B cell (primary cell): Measurements from ENCODE around the gene SSTR4. TPM values are rescaled to one million over a fixed set of nuclear protein-coding genes. Genes with fewer than 3 reads are reported as not detected.
A peak's percentile ranks its signal among the peaks of the same experiment; 100 is the strongest.

Experiments used
- ATAC-seq: fragments of 200-7000 bp; cut with Tn5 transposase; one replicate; pipeline ENCODE4 v1.10.0; 2021; ENCODE audit warnings: low read depth, mild to moderate bottlenecking, moderate number of reproducible peaks, moderate library complexity
- CTCF ChIA-PET: fragments of 350-600 bp; sonication (Branson Sonifier 250); formaldehyde crosslinking; loops from one replicate; lab custom pipeline; 2021; ENCODE audit warnings: antibody characterized with exemption, inconsistent platforms; lab: Charles Lee
- POLR2A ChIA-PET: fragments of 350-600 bp; sonication (Branson Sonifier 250); formaldehyde crosslinking; loops from one replicate; lab custom pipeline; 2021; ENCODE audit warnings: antibody characterized with exemption; lab: Charles Lee
- DNase-seq: peaks from one replicate; pipeline ENCODE4 v3.0.0; 2013
- H2AFZ ChIP-seq: 2 replicates; pipeline ENCODE4 v1.6.1; 2012; ENCODE audit warnings: mild to moderate bottlenecking, low read depth, low read length; ENCODE audit not compliant: insufficient read depth, poor library complexity, severe bottlenecking
- H3K27ac ChIP-seq, 2 donors: 1 replicate in 1 of 2; 2 replicates in 1 of 2; pipeline ENCODE4 v1.5.1; 2012 to 2013; ENCODE audit warnings: low read length in 2 of 2, mild to moderate bottlenecking in 2 of 2, moderate library complexity in 1 of 2
- H3K27me3 ChIP-seq, 4 experiments: fragments of 200-600 bp in 1 of 4; sonication (generic) in 1 of 4; replicated peaks in 1 of 4; 1 replicate in 2 of 4; 2 replicates in 2 of 4; pipeline versions ENCODE4 v1.6.1 to v1.7.0; 2013 to 2016; ENCODE audit warnings: low read length in 3 of 4, mild to moderate bottlenecking in 2 of 4, mixed read lengths in 1 of 4, moderate library complexity in 1 of 4; ENCODE audit not compliant: insufficient read depth in 4 of 4, control insufficient read depth in 3 of 4; ENCODE audit errors: control extremely low read depth in 1 of 4
- H3K36me3 ChIP-seq, 2 experiments: replicated peaks in 1 of 2; 1 replicate in 1 of 2; 2 replicates in 1 of 2; pipeline versions ENCODE4 v1.6.1 to v1.7.1; 2013; ENCODE audit warnings: low read length in 1 of 2; ENCODE audit not compliant: insufficient read depth in 2 of 2, control insufficient read depth in 1 of 2; ENCODE audit errors: control extremely low read depth in 1 of 2, extremely low read depth in 1 of 2
- H3K4me1 ChIP-seq, 2 donors: fragments of 200-600 bp in 1 of 2; sonication (generic) in 1 of 2; 1 replicate in 1 of 2; 2 replicates in 1 of 2; pipeline versions ENCODE4 v1.5.1 to v1.6.1; 2013 to 2017; ENCODE audit warnings: low read length in 2 of 2; ENCODE audit not compliant: control insufficient read depth in 2 of 2, insufficient read depth in 2 of 2
- H3K4me2 ChIP-seq: replicated peaks from 2 replicates; pipeline ENCODE3; 2012; ENCODE audit warnings: mild to moderate bottlenecking, low read depth, low read length; ENCODE audit not compliant: poor library complexity, severe bottlenecking
- H3K4me3 ChIP-seq, 5 experiments: fragments of 200-600 bp in 1 of 5; sonication (generic) in 1 of 5; 1 replicate in 3 of 5; 2 replicates in 2 of 5; pipeline versions ENCODE4 v1.5.1 to v1.7.0; 2011 to 2016; ENCODE audit warnings: low read length in 4 of 5, mild to moderate bottlenecking in 4 of 5, low read depth in 2 of 5, control low read depth in 1 of 5, moderate library complexity in 1 of 5; ENCODE audit not compliant: insufficient read depth in 1 of 5; ENCODE audit errors: control extremely low read depth in 1 of 5, extremely low read depth in 1 of 5
- H3K79me2 ChIP-seq: fragments of 200-600 bp; sonication (generic); one replicate; pipeline ENCODE4 v1.6.0; 2016; ENCODE audit warnings: low read length; ENCODE audit not compliant: control insufficient read depth, insufficient read depth
- H3K9ac ChIP-seq: fragments of 200-600 bp; sonication (generic); 2 replicates; pipeline ENCODE4 v1.6.1; 2017; ENCODE audit warnings: mild to moderate bottlenecking, low read length, moderate library complexity
- H3K9me3 ChIP-seq, 3 donors: one replicate each; pipeline versions ENCODE4 v1.6.1 to v1.7.1; 2013; ENCODE audit warnings: low read length in 2 of 3; ENCODE audit not compliant: control insufficient read depth in 2 of 3, insufficient read depth in 1 of 3; ENCODE audit errors: control extremely low read depth in 1 of 3
- H4K20me1 ChIP-seq: 2 replicates; pipeline ENCODE4 v1.6.0; 2012; ENCODE audit warnings: mild to moderate bottlenecking, low read length; ENCODE audit not compliant: insufficient read depth, control insufficient read depth, poor library complexity, severe bottlenecking
- H3K27ac Mint-ChIP-seq: one replicate; pipeline ENCODE4 v1.8.0; 2021; ENCODE audit warnings: mixed read lengths
- H3K27me3 Mint-ChIP-seq: one replicate; pipeline ENCODE4 v1.8.0; 2021; ENCODE audit warnings: mixed read lengths
- H3K4me1 Mint-ChIP-seq: one replicate; pipeline ENCODE4 v1.8.0; 2021; ENCODE audit warnings: mixed read lengths
- H3K4me3 Mint-ChIP-seq: one replicate; pipeline ENCODE4 v1.8.0; 2021; ENCODE audit warnings: mixed read lengths
- H3K9me3 Mint-ChIP-seq: one replicate; pipeline ENCODE4 v1.8.0; 2022; ENCODE audit warnings: mixed read lengths; ENCODE audit not compliant: insufficient read depth
- EZH2 ChIP-seq: IDR thresholded peaks from 2 replicates; pipeline ENCODE4 v1.6.1; 2012; ENCODE audit warnings: borderline replicate concordance, low read depth, mild to moderate bottlenecking, moderate library complexity, low read length; ENCODE audit not compliant: insufficient read depth, poor library complexity, severe bottlenecking
- WGBS: methylation state at CpG from one replicate; pipeline ENCODE4 v1.1.5; 2013; ENCODE audit warnings: missing lambda C conversion rate; ENCODE audit not compliant: insufficient coverage; 5-methylcytosine and 5-hydroxymethylcytosine counted together
- intact Hi-C: fragments of 100-400 bp; cut with micrococcal nuclease; formaldehyde crosslinking; loops from one replicate; pipeline ENCODE4 v1.10.0; 2022
- polyA plus RNA-seq: library from polyadenylated mRNA; depleted of rRNA; stranded (reverse); fragments of >200 nt; gene quantifications from 2 replicates; pipeline ENCODE4 v1.2.3, GENCODE V29; 2012
- total RNA-seq, 2 donors: library from RNA; stranded (reverse); fragments of 120-200 nt in 1 of 2; gene quantifications; 1 replicate in 1 of 2; 2 replicates in 1 of 2; pipeline versions ENCODE4 v1.2.3 to v1.2.4, GENCODE V29; 2013 to 2022
- TF ChIP-seq, protein P1 (sequence below): fragments of 200-600 bp; IDR thresholded peaks from one replicate; pipeline ENCODE4 v1.8.0; 2022; ENCODE audit warnings: antibody characterized with exemption, mild to moderate bottlenecking

The SSTR4 gene
- total and polyA plus RNA-seq, 2 donors (not counting 1 experiment from before 2014, with no cell fraction given) = not detected

DNA sequence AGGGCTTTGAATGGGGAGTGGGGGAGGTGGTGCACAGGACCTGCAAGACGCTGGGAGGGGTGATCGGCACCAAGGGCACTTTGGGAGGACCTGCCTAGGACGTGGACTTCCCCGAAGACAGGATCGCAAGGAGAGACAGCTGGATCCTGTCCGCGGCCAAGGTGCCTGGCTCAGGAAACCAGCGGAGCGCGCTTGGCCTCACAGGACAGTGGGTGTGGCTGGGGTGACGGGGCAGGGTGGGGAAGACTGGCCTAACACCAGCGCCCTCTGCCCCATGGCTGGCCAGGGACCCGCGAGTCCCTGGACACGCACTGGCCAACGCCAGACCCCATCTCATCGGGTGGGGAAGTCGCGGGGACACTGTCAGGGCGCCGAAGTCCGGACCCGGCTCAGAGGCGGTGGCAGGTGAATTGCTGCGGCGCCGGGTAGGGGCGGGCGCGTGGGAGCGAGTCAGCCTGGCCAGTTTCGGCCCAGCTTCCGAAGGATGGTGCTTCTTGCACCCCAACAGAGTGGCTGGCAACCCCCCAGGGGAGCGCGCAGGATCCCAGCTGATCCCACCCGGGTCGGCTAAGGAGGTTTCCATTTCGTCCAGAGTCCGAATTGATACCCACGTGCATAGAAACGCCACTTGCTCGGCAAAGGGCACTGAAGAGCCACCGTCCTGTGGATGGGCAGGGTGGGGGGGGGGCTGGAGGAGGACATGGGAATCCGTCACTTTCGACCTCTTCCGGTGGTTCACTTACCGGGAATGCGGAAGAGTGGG is 15.1 kb downstream of the SSTR4 start:
- no peak overlapping the region for H2AFZ ChIP-seq
- peak overlapping the region in 1 of 5 experiments; percentile 23 for H3K4me3 ChIP-seq
- H3K27ac ChIP-seq = no peak overlapping the region
- CTCF ChIA-PET = no interaction called here
- H3K36me3 ChIP-seq = no peaks in the 10 kb centered on the region
- ATAC-seq (no peak), DNase-seq (no peak)
- no peak overlapping the region for H3K9ac ChIP-seq
- H3K4me2 ChIP-seq = peak overlapping the region; percentile 11
- Mint-ChIP-seq H3K9me3 (no peaks in the 10 kb centered on the region), H3K27me3 (peaks cover 35% of the 10 kb centered on the region), H3K27ac (no peak overlapping the region), H3K4me3 (no peak overlapping the region), H3K4me1 (peaks cover 5% of the 10 kb centered on the region)
- POLR2A ChIA-PET = no interaction called here
- TF ChIP-seq, protein P1, sequence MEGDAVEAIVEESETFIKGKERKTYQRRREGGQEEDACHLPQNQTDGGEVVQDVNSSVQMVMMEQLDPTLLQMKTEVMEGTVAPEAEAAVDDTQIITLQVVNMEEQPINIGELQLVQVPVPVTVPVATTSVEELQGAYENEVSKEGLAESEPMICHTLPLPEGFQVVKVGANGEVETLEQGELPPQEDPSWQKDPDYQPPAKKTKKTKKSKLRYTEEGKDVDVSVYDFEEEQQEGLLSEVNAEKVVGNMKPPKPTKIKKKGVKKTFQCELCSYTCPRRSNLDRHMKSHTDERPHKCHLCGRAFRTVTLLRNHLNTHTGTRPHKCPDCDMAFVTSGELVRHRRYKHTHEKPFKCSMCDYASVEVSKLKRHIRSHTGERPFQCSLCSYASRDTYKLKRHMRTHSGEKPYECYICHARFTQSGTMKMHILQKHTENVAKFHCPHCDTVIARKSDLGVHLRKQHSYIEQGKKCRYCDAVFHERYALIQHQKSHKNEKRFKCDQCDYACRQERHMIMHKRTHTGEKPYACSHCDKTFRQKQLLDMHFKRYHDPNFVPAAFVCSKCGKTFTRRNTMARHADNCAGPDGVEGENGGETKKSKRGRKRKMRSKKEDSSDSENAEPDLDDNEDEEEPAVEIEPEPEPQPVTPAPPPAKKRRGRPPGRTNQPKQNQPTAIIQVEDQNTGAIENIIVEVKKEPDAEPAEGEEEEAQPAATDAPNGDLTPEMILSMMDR = no peak
- no peak for TF ChIP-seq EZH2
- H3K4me1 ChIP-seq = peaks cover 3 to 4% of the 10 kb centered on the region in 2 donors
- H4K20me1 ChIP-seq = no peaks in the 10 kb centered on the region
- peaks cover 0 to 47% (median 13%) of the 10 kb centered on the region in 4 experiments for H3K27me3 ChIP-seq
- WGBS = 3% methylated on average over 38 of the region's 48 CpGs
- H3K79me2 ChIP-seq = no peaks in the 10 kb centered on the region
- intact Hi-C loops = no loop called here
- H3K9me3 ChIP-seq = peaks cover 0 to 16% (median 0%) of the 10 kb centered on the region in 3 donors
